K562 (cell line): ENCODE data around the gene KIAA0825.

ENCODE experiments used
- KAT7 ChIP-seq: sonication (generic); formaldehyde crosslinking; IDR thresholded peaks from 2 replicates; pipeline ENCODE4 v1.8.0; 2022; ENCODE audit warnings: missing genetic modification reagents, mild to moderate bottlenecking, borderline replicate concordance
- KLF6 ChIP-seq: fragments of 250-450 bp; sonication (Bioruptor Pico); IDR thresholded peaks from 2 replicates; pipeline ENCODE4 v1.4.0; 2020; ENCODE audit warnings: mild to moderate bottlenecking, moderate library complexity, borderline replicate concordance
- MXI1 ChIP-seq: IDR thresholded peaks from 2 replicates; pipeline ENCODE4 v1.6.1; 2011; ENCODE audit warnings: low read depth, mild to moderate bottlenecking, improper control_type of control experiment, low read length
- NCOA4 ChIP-seq: fragments of 450-650 bp; IDR thresholded peaks from 2 replicates; pipeline ENCODE4 v1.6.1; 2018; ENCODE audit warnings: mild to moderate bottlenecking; ENCODE audit not compliant: partially characterized antibody
- NR2C2 ChIP-seq, 2 experiments: fragments of 200-800 bp in 1 of 2; sonication (Bioruptor generic) in 1 of 2; sonication (generic) in 1 of 2; formaldehyde crosslinking in 1 of 2; IDR thresholded peaks; 2 replicates each; pipeline versions ENCODE4 v1.6.1 to v1.8.0; 2016 to 2022; ENCODE audit warnings: mild to moderate bottlenecking in 1 of 2, missing compliant biosample characterization in 1 of 2, missing genetic modification characterization in 1 of 2, missing genetic modification reagents in 1 of 2
- POLR2A ChIP-seq: fragments of 450-650 bp; conservative IDR thresholded peaks from 2 replicates; pipeline ENCODE4 v1.6.1; 2016
- POLR2AphosphoS5 ChIP-seq: IDR thresholded peaks from 2 replicates; pipeline ENCODE4 v1.6.1; 2011; ENCODE audit warnings: mild to moderate bottlenecking, low read depth, low read length, moderate library complexity; ENCODE audit not compliant: control insufficient read depth, insufficient read depth
- SFPQ ChIP-seq: fragments of 200-400 bp; formaldehyde crosslinking; IDR thresholded peaks from 2 replicates; pipeline ENCODE4 v1.6.1; 2017; ENCODE audit warnings: mild to moderate bottlenecking, low read depth, low read length, moderate library complexity
- TCF7L2 ChIP-seq: fragments of 150-350 bp; IDR thresholded peaks from 2 replicates; pipeline ENCODE4 v1.6.1; 2016; ENCODE audit warnings: low read depth, mild to moderate bottlenecking, low read length, moderate library complexity
- ZHX1 ChIP-seq: fragments of 150-350 bp; conservative IDR thresholded peaks from 2 replicates; pipeline ENCODE4 v1.6.1; 2014; ENCODE audit warnings: low read length
- ZNF445 ChIP-seq: fragments of 250-450 bp; sonication (Bioruptor Pico); IDR thresholded peaks from 2 replicates; pipeline ENCODE4 v1.4.0; 2020; ENCODE audit warnings: low read depth, mild to moderate bottlenecking, moderate library complexity
- TF ChIP-seq, protein P1 (sequence below), 2 experiments: fragments of 200-800 bp in 1 of 2; sonication (Bioruptor generic) in 1 of 2; sonication (generic) in 1 of 2; formaldehyde crosslinking in 1 of 2; IDR thresholded peaks in 1 of 2; conservative IDR thresholded peaks in 1 of 2; 2 replicates each; pipeline versions ENCODE4 v1.5.0 to v1.6.1; 2016 to 2020; ENCODE audit warnings: missing compliant biosample characterization in 1 of 2, missing genetic modification characterization in 1 of 2, missing genetic modification reagents in 1 of 2
- TF ChIP-seq, protein P2 (sequence below), 3 experiments: IDR thresholded peaks in 2 of 3; conservative IDR thresholded peaks in 1 of 3; 2 replicates each; pipeline ENCODE4 v1.5.1; 2011 to 2012; ENCODE audit warnings: low read length in 3 of 3, mild to moderate bottlenecking in 3 of 3, control low read depth in 2 of 3, improper control_type of control experiment in 1 of 3, inconsistent platforms in 1 of 3, low read depth in 1 of 3, mixed read lengths in 1 of 3, moderate library complexity in 1 of 3; ENCODE audit not compliant: insufficient read depth in 2 of 3
- TF ChIP-seq, protein P3 (sequence below): sonication (generic); formaldehyde crosslinking; IDR thresholded peaks from 2 replicates; pipeline ENCODE4 v1.8.0; 2022; ENCODE audit warnings: mild to moderate bottlenecking, missing genetic modification reagents, borderline replicate concordance

GRCh38 chr5:94260096-94260495 lies 358.3 kb downstream of the KIAA0825 start:
- TF ChIP-seq ZNF445 (CRISPR knock-in tag) (no peak), KLF6 (CRISPR knock-in tag) (no peak), ZHX1 (no peak), KAT7 (no peak), NR2C2 (CRISPR knock-in tag; IDR thresholded peaks at IDR 0.05) (no peak), NR2C2 (tag; IDR thresholded peaks at IDR 0.05) (no peak), NCOA4 (no peak), SFPQ (no peak), POLR2A (no peak), POLR2AphosphoS5 (no peak), MXI1 (no peak), TCF7L2 (no peak)
- TF ChIP-seq, protein P1, sequence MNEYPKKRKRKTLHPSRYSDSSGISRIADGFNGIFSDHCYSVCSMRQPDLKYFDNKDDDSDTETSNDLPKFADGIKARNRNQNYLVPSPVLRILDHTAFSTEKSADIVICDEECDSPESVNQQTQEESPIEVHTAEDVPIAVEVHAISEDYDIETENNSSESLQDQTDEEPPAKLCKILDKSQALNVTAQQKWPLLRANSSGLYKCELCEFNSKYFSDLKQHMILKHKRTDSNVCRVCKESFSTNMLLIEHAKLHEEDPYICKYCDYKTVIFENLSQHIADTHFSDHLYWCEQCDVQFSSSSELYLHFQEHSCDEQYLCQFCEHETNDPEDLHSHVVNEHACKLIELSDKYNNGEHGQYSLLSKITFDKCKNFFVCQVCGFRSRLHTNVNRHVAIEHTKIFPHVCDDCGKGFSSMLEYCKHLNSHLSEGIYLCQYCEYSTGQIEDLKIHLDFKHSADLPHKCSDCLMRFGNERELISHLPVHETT (CRISPR knock-in tag; conservative IDR thresholded peaks at IDR 0.05 in 1 of 2, IDR thresholded peaks at IDR 0.05 in 1 of 2): no peak
- TF ChIP-seq, protein P2, sequence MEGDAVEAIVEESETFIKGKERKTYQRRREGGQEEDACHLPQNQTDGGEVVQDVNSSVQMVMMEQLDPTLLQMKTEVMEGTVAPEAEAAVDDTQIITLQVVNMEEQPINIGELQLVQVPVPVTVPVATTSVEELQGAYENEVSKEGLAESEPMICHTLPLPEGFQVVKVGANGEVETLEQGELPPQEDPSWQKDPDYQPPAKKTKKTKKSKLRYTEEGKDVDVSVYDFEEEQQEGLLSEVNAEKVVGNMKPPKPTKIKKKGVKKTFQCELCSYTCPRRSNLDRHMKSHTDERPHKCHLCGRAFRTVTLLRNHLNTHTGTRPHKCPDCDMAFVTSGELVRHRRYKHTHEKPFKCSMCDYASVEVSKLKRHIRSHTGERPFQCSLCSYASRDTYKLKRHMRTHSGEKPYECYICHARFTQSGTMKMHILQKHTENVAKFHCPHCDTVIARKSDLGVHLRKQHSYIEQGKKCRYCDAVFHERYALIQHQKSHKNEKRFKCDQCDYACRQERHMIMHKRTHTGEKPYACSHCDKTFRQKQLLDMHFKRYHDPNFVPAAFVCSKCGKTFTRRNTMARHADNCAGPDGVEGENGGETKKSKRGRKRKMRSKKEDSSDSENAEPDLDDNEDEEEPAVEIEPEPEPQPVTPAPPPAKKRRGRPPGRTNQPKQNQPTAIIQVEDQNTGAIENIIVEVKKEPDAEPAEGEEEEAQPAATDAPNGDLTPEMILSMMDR (IDR thresholded peaks at IDR 0.05 in 2 of 3, conservative IDR thresholded peaks at IDR 0.05 in 1 of 3; ENCODE audit: insufficient read depth in 2 of 3, low read depth in 1 of 3, low read length in 3 of 3): no peak
- TF ChIP-seq, protein P3, sequence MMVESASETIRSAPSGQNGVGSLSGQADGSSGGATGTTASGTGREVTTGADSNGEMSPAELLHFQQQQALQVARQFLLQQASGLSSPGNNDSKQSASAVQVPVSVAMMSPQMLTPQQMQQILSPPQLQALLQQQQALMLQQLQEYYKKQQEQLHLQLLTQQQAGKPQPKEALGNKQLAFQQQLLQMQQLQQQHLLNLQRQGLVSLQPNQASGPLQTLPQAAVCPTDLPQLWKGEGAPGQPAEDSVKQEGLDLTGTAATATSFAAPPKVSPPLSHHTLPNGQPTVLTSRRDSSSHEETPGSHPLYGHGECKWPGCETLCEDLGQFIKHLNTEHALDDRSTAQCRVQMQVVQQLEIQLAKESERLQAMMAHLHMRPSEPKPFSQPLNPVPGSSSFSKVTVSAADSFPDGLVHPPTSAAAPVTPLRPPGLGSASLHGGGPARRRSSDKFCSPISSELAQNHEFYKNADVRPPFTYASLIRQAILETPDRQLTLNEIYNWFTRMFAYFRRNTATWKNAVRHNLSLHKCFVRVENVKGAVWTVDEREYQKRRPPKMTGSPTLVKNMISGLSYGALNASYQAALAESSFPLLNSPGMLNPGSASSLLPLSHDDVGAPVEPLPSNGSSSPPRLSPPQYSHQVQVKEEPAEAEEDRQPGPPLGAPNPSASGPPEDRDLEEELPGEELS (CRISPR knock-in tag): no peak
